Skeletal muscle cell (primary cell): ENCODE measurements around the gene PAQR7.

ENCODE experiments used
- DNase-seq: peaks from one replicate; pipeline ENCODE4 v3.0.0-alpha.2; 2010; ENCODE audit warnings: low read depth
- H3K4me3 ChIP-seq: 2 replicates; pipeline ENCODE4 v1.5.1; 2011; ENCODE audit warnings: low read depth, mild to moderate bottlenecking, control low read depth, low read length, moderate library complexity

Gene PAQR7

DNA sequence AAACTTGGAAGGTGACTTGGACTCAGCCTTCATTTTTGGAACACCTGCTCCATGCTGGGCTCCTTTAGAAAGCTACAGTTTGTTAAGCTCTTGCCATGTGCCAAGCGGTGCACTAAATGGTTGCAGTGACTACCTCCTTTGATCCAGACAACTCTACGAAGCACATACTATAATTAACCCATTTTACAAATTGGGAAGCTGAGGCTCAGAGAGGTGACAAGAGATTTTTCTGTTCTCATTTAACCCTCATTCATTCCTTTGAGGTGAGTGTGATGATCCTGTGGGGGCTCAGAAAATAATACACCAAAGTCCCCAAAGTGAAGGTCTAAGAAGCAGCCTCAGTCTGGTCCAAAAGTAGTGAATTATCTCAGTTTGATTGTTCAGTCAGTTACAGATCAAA lies 1.6 kb upstream of the PAQR7 start:
- DNase-seq = no peak
- no peak overlapping the region for H3K4me3 ChIP-seq

GRCh38 chr1:25876693-25877077 lies 1.2 kb upstream of the PAQR7 start:
- no peak for DNase-seq
- no peak overlapping the region for H3K4me3 ChIP-seq

GRCh38 chr1:25875856-25876692 lies 566 bp upstream of the PAQR7 start:
- H3K4me3 ChIP-seq = peak overlapping the region; percentile 62
- DNase-seq = no peak

- H3K4me3 ChIP-seq = peak overlapping the region; percentile 62
- no peak for DNase-seq
Observed at GRCh38 chr1:25874635-25875153, 814 bp downstream of the PAQR7 start.

- DNase-seq = no peak
- H3K4me3 ChIP-seq = peak overlapping the region; percentile 62
Observed at GRCh38 chr1:25874209-25874608, 1.3 kb downstream of the PAQR7 start.

- H3K4me3 ChIP-seq = no peak overlapping the region
- no peak for DNase-seq
Observed at GRCh38 chr1:25873120-25873519, 2.4 kb downstream of the PAQR7 start.

DNA sequence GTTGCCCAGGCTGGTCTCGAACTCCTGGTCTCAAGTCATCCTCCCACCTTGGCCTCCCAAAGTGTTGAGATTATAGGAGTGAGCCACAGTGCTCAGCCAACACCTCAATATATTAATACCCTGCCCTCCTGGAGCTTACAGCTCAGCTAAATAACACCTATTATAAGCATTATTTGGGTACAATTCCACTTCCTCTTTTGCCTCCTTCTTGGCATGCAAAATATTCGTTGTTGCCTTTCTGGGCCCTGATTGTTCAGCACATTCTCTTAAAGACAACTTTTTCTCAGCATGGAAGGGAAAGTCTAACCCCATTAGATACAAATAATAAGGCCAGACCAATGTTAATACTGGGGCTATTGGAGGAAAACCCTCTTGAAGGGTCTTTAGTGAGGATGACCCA lies 2.8 kb downstream of the PAQR7 start:
- DNase-seq = no peak

DNA sequence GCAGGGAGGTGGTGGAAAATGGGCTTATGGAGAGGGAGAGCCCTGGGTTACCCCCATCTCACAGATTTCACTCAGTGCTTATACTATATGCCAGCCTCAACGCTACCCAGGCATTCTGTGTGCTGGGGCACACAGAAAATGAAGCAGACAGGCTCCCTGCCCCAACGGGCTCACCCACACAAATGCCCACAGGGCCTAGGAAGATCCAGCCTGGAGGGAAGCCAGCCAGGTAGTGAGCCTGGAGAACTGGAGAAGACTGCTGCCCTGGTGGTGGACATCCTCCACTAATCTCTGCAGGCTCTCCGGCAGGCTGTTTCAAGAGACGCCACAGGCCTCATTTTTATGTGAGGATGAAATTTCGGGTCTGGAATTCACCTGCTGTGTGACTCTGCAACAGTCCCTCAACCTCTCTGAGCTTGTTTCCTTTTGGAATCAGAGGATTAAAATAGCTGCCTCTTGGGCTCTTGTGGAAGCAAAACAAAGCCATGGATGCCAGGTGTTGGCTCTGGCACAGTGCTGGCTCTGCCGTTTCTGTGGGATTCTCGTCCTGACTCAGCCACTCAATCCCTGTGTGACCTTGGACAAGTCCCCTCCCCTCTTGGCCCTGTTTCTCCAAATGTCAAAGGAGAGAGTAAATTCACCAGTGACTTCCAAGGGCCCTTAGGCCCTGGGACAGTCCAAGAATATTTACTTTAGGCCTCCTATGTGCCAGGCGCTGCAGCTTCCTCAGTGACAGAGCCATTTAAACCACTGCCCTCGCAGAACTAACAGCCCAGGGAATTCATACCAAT lies 3.6 kb downstream of the PAQR7 start:
- no peak for DNase-seq
- no peak overlapping the region for H3K4me3 ChIP-seq

More for the DNA sequence above, 2.8 kb downstream of the PAQR7 start:
- H3K4me3 ChIP-seq = no peak overlapping the region

- DNase-seq = no peak
- H3K4me3 ChIP-seq = no peak overlapping the region
Observed at GRCh38 chr1:25871086-25871703, 4.3 kb downstream of the PAQR7 start.

GRCh38 chr1:25870614-25871013 lies 4.9 kb downstream of the PAQR7 start:
- H3K4me3 ChIP-seq = no peak overlapping the region
- no peak for DNase-seq

- H3K4me3 ChIP-seq = no peak overlapping the region
- no peak for DNase-seq
Observed at GRCh38 chr1:25869909-25870606, 5.5 kb downstream of the PAQR7 start.

GRCh38 chr1:25867210-25867991 lies 8.1 kb downstream of the PAQR7 start:
- no peak overlapping the region for H3K4me3 ChIP-seq
- no peak for DNase-seq

DNA sequence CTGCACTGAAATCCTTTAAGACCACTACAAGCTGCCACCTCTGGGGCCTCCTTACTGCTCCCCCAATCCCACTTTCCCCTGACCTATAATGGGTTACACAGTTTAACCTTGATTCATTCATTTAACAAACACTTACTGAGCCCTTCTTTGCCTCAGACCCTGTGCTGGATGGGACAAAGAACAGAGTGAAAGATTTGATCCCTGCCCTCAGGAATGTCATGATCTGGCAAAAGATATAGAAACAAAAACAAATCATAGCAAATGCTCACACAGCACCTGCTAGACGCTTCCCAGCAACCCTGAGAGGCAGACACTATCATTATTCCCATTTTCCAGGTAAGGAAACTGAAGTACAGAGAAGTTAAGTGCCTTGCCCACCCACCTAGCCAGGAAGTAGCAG lies 9.2 kb downstream of the PAQR7 start:
- DNase-seq = no peak
- H3K4me3 ChIP-seq = no peak overlapping the region

DNA sequence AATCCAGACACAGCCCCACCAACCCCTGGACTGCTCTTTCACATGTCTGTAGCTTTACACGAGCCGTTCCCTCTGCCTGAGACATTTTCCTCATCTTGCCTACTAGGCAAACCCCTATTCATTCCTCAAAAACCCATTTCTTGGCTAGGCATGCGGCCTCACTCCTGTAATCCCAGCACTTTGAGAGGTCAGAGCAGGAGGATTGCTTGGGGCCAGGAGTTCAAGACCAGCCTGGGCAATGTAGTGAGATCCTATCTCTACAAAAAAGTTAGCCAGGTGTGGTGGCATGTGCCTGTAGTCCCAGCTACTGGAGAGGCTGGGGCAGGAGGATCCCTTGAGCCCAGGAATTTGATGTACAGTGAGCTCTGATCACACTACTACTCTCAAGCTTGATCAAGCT lies 11.1 kb downstream of the PAQR7 start:
- no peak overlapping the region for H3K4me3 ChIP-seq
- DNase-seq = no peak

DNA sequence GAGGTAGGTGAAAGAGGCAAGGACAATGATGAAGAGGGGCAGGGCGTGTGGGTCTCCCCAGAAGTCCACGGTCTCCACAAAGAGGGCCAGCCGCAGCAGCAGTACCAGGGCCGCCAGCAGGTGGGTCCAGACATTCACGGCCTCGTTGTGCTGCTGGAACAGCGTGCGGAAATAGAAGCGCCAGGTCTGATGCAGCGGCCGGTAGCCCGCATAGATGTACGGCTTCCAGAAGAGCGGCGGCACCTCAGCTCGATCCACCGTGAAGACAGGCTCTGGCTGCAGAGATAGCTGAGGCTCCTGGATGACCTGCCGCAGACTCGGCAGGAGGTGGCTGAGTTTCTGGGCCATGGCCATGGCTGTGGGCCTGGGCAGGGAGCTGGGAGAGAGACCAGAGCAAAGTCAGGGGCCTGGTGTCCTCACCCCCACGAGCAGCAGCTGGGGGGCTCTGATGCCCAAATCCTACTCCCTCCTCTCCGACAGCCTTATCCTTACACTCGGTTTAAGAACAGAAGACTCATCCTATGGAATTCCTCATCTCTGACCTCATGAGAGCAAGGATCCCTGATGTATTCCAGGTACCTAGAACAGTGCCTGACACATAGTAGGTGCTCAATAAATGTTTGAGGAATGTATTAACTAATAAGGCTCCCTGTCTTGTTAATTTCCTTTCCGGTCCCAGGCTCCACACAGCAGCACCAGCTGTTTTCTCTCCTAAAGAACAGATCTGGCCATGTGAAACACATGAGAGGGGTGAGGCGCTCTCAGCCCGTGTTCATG lies 11.8 kb downstream of the PAQR7 start:
- no peak for DNase-seq
- no peak overlapping the region for H3K4me3 ChIP-seq

DNA sequence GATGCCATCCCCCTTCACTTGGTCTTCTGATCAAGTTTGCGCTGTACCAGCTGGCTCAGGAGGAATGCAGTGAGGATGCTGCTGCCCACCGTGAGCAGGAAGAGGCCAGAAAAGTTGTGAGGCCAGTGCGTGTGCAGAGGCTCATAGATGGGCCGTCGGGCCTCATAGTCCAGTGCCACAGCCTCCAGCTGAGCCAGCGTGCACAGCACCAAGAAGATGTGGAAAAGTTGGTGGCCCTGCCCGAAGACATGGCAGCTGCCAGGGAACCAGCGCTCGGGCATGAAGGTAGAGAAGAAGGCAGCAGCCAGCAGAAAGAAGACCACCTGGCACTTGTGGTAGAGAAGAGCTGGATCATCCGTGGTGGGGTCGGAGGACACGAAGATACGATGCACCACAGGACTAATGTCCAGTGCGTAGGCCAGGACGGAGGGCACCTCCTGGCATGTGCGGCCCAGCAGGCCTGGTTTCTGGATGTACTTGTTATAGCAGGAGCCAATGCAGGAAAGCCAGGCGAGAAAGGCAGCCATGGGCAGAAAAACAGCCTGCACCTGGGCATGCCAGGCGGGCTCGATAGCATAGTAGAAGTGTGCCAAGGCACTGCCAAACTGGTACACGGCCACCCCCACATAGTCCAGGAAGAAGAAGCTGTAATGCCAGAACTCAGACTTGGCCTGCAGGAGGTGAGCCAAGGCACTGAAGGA lies 12.6 kb downstream of the PAQR7 start:
- no peak overlapping the region for H3K4me3 ChIP-seq
- no peak for DNase-seq
